ENCODE results near the gene TBC1D22A. TPM values are rescaled to one million over a fixed set of nuclear protein-coding genes. Genes with fewer than 3 reads are reported as not detected.

Gene TBC1D22A
- total RNA-seq, 1 donor from 2014 or later: 18.9 TPM

- Mint-ChIP-seq H3K4me3 (ENCODE audit: unreplicated experiment) (peak within 1 kb of the TSS; percentile 92), H3K27ac (ENCODE audit: unreplicated experiment) (peak within 1 kb of the TSS; percentile 36), H3K4me1 (ENCODE audit: low read depth) (peaks cover 41% of the 10 kb centered on the region), H3K27me3 (ENCODE audit: low read depth) (no peaks in the 10 kb centered on the region), H3K9me3 (ENCODE audit: low read depth) (no peaks in the 10 kb centered on the region), H3K36me3 (ENCODE audit: low read depth) (no peaks in the 10 kb centered on the region)
- no peak for DNase-seq (ENCODE audit: low spot score)
- TF ChIP-seq CTCF (IDR thresholded peaks at IDR 0.05): no peak
These were observed 24.3 kb upstream of the TBC1D22A start, which contains the start of gene CERK for GRCh38 chr22:46737976-46738646. CERK (minus strand) TSS chr22:46738252; CDS start chr22:46738148, 104 bp downstream.

- no peak overlapping the region for H3K27ac Mint-ChIP-seq (ENCODE audit: unreplicated experiment)
- peaks cover 41% of the 10 kb centered on the region for H3K4me1 Mint-ChIP-seq (ENCODE audit: low read depth)
- H3K36me3 Mint-ChIP-seq (ENCODE audit: low read depth): no peaks in the 10 kb centered on the region
These were observed 23.8 kb upstream of the TBC1D22A start for GRCh38 chr22:46738647-46739093.

GRCh38 chr22:46739094-46739870 lies 23.2 kb upstream of the TBC1D22A start:
- TF ChIP-seq CTCF (IDR thresholded peaks at IDR 0.05): peak; percentile 64

More at GRCh38 chr22:46738647-46739093, 23.8 kb upstream of the TBC1D22A start:
- TF ChIP-seq CTCF (IDR thresholded peaks at IDR 0.05): no peak
- no peaks in the 10 kb centered on the region for H3K27me3 Mint-ChIP-seq (ENCODE audit: low read depth)
- no peaks in the 10 kb centered on the region for H3K9me3 Mint-ChIP-seq (ENCODE audit: low read depth)
- DNase-seq (ENCODE audit: low spot score): no peak
- H3K4me3 Mint-ChIP-seq (ENCODE audit: unreplicated experiment): peak overlapping the region; percentile 74

GRCh38 chr22:46740910-46741780 lies 21.3 kb upstream of the TBC1D22A start:
- H3K4me1 Mint-ChIP-seq (ENCODE audit: low read depth): peaks cover 21% of the 10 kb centered on the region
- no peaks in the 10 kb centered on the region for H3K9me3 Mint-ChIP-seq (ENCODE audit: low read depth)
- H3K36me3 Mint-ChIP-seq (ENCODE audit: low read depth): no peaks in the 10 kb centered on the region
- DNase-seq (ENCODE audit: low spot score): no peak
- peaks cover 2% of the 10 kb centered on the region for H3K27me3 Mint-ChIP-seq (ENCODE audit: low read depth)
- no peak for TF ChIP-seq CTCF (IDR thresholded peaks at IDR 0.05)
- H3K27ac Mint-ChIP-seq (ENCODE audit: unreplicated experiment): no peak overlapping the region
- no peak overlapping the region for H3K4me3 Mint-ChIP-seq (ENCODE audit: unreplicated experiment)

More at GRCh38 chr22:46739094-46739870, 23.2 kb upstream of the TBC1D22A start:
- H3K27ac Mint-ChIP-seq (ENCODE audit: unreplicated experiment): no peak overlapping the region
- H3K27me3 Mint-ChIP-seq (ENCODE audit: low read depth): no peaks in the 10 kb centered on the region
- peak overlapping the region; percentile 74 for H3K4me3 Mint-ChIP-seq (ENCODE audit: unreplicated experiment)
- no peaks in the 10 kb centered on the region for H3K9me3 Mint-ChIP-seq (ENCODE audit: low read depth)
- no peak for DNase-seq (ENCODE audit: low spot score)
- H3K4me1 Mint-ChIP-seq (ENCODE audit: low read depth): peaks cover 37% of the 10 kb centered on the region
- H3K36me3 Mint-ChIP-seq (ENCODE audit: low read depth): no peaks in the 10 kb centered on the region
